ENCODE measurements around the gene SERTAD2. TPM values are rescaled to one million over a fixed set of nuclear protein-coding genes. Genes with fewer than 3 reads are reported as not detected.
A peak's percentile ranks its signal among the peaks of the same experiment; 100 is the strongest.

SERTAD2 gene
- 10 to 100 TPM; 19.5 to 54.0 (median 20.8) TPM for total RNA-seq

GRCh38 chr2:64653109-64654062 lies at the start of gene SERTAD2:
SERTAD2 (minus strand) TSS chr2:64653913; CDS start chr2:64636871, 17,042 bp downstream.
- TF ChIP-seq CTCF (IDR thresholded peaks at IDR 0.05) (peak in 4 of 6 experiments; percentile 1 to 33 (median 12)), POLR2A (IDR thresholded peaks at IDR 0.05) (peak in 3 of 4 donors; percentile 59 to 95 (median 89))
- 0% methylated on average over 16 to 26 of the region's 109 CpGs for WGBS, 2 donors
- peak within 1 kb of the TSS; percentile 90 to 98 (median 97) for H3K4me3 ChIP-seq
- H3K27ac ChIP-seq, result peak within 1 kb of the TSS; percentile 100
- H3K9me3 ChIP-seq, result no peaks in the 10 kb centered on the region
- intact Hi-C loops (cut with DNase I), result loop anchor here (5.0 kb wide), 2 partner anchors 99 to 209 kb away; no protein-coding TSS in a partner anchor
- no peaks in the 10 kb centered on the region for H3K27me3 ChIP-seq
- peak; percentile 53 for DNase-seq
- H3K4me1 ChIP-seq, result peaks cover 15 to 60% (median 37%) of the 10 kb centered on the region in 3 donors
- no peaks in the 10 kb centered on the region for H3K36me3 ChIP-seq

GRCh38 chr2:64700133-64700809 lies 46.6 kb upstream of the SERTAD2 start:
- Histone ChIP-seq H3K4me3 (no peak overlapping the region), H3K36me3 (no peaks in the 10 kb centered on the region), H3K9me3 (no peaks in the 10 kb centered on the region), H3K4me1 (peaks cover 0 to 19% (median 0%) of the 10 kb centered on the region in 3 donors), H3K27me3 (no peaks in the 10 kb centered on the region), H3K27ac (no peak overlapping the region)
- intact Hi-C loops (cut with DNase I), result no loop called here
- no peak for TF ChIP-seq POLR2A (IDR thresholded peaks at IDR 0.05)
- TF ChIP-seq CTCF (IDR thresholded peaks at IDR 0.05), result no peak
- WGBS, 2 donors, result 94 to 100% methylated on average over 4 to 5 of the region's 5 CpGs
- DNase-seq, result no peak

- Histone ChIP-seq H3K36me3 (no peaks in the 10 kb centered on the region), H3K4me3 (no peak overlapping the region), H3K9me3 (no peaks in the 10 kb centered on the region), H3K4me1 (peaks cover 0 to 19% (median 0%) of the 10 kb centered on the region in 3 donors), H3K27me3 (no peaks in the 10 kb centered on the region), H3K27ac (no peak overlapping the region)
- intact Hi-C loops (cut with DNase I), result no loop called here
- no peak for DNase-seq
- WGBS, 2 donors, result 77 to 89% methylated on average over 7 of the region's 8 CpGs
- TF ChIP-seq POLR2A (IDR thresholded peaks at IDR 0.05) (no peak), CTCF (IDR thresholded peaks at IDR 0.05) (peak in 1 of 6 experiments; percentile 13)
Observed at GRCh38 chr2:64699712-64700111, 46.0 kb upstream of the SERTAD2 start.

- peaks cover 0 to 19% (median 0%) of the 10 kb centered on the region in 3 donors for H3K4me1 ChIP-seq
- H3K36me3 ChIP-seq, result no peaks in the 10 kb centered on the region
- no peaks in the 10 kb centered on the region for H3K9me3 ChIP-seq
- H3K27ac ChIP-seq, result no peak overlapping the region
- no peak for TF ChIP-seq CTCF (IDR thresholded peaks at IDR 0.05)
- no peak for TF ChIP-seq POLR2A (IDR thresholded peaks at IDR 0.05)
- intact Hi-C loops (cut with DNase I), result no loop called here
- WGBS, 2 donors, result 52 to 54% methylated on average over 4 of the region's 4 CpGs
- no peaks in the 10 kb centered on the region for H3K27me3 ChIP-seq
- no peak for DNase-seq
- no peak overlapping the region for H3K4me3 ChIP-seq
Observed at GRCh38 chr2:64698668-64699444, 45.1 kb upstream of the SERTAD2 start.
